Lung microvascular endothelial cell (primary cell): ENCODE data around the gene ITIH3. TPM values are rescaled to one million over a fixed set of nuclear protein-coding genes. Genes with fewer than 3 reads are reported as not detected.

Experiments used
- DNase-seq, 2 donors: peaks; one replicate each; pipeline versions ENCODE4 v3.0.0 to v3.0.0-alpha.2; 2010; ENCODE audit warnings: low read depth in 2 of 2
- total RNA-seq: library from RNA; depleted of rRNA; stranded (reverse); fragments of >200 nt; gene quantifications from 2 replicates; pipeline ENCODE4 v1.2.1, GENCODE V29; 2014

ITIH3 gene
- total RNA-seq, 1 donor from 2014 or later, result 0.60 TPM

DNA sequence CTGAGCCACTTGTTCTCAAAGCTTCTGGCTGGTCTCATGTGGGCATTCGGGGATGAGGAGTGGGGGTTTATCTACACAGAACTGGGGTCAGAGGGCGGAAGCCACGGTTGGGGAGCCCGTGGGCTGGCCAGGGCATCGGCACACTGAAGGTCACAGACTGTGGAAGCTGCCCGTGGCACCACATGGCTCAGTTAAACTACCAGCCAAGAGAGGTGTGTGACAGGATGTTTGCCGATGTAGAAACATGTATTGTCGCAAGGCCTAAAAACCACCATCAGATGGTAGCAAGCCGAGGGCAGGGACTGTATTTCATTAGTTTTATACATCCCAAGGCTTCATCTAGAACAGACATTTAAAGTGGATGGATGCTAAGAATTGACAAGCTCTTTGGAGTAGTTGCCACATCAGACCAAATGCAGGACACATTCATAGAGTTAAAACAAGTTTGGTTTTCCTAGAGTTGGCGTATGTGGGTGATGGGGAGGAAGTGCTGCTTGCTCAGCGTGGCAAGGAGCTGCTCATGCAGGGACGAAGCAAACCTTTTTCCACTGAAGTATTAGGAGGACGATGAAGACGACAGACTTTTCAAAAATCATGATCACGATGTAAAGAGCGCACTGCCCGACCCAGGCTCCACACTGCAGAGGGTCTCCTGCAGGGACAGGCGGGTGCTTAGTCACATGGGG lies 49.8 kb downstream of the ITIH3 start:
- DNase-seq, result no peak

DNA sequence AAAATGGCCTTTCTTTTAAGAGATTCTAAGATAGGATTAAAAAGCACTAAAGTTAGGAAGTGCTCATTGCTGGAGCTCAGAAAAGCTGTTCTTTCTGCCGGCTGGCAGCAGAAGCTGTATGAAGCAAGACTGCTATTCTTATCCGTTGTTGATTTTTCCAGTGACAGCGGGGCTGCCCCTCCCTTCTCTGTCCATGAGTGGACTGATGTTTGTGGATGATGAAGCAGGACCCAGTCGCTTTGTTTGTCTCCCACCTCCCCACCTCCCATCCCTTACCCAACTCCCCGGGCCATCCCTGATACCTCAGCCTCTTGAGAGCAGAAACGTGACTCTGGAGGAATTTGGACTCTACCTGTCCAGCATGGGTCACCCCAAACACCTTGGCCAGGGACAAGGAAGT lies 50.6 kb downstream of the ITIH3 start:
- peak in 1 of 2 donors; percentile 92 for DNase-seq

DNA sequence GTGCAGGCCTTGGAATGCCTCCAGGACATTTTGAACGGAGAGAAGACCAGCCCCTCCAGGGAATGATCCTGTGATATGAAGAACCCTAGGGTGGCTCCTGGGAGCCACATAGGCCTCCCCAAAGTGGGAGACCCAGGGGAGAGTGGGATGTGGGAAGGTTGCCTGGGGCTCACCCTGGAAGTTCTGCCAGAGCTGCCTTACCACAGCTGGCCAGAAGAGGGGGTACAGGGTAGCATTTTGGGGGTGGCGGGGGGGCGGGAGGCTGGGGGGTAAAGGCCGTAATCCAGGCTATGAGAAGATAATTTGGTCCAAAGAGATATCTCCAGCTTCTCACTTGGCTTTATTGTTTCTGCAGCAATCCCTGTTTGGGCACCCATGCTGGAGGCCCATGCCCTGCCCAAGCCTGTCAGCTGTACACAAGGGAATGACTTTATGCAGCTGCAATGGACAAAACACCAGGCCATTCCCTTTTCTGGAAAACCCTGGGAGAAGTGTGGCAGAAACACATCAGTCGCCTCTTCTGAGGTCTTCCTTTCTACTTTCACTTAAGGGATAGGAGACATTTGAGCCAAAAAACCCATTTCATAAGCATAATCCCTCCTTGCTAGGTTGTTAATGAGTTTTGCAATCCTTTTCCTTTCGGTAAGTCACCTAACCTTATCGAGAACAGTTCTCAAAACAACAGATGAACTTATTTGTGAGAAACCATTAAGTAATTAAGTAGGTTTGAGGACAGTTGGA lies 51.3 kb downstream of the ITIH3 start:
- DNase-seq, result peak in 1 of 2 donors; percentile 31

DNA sequence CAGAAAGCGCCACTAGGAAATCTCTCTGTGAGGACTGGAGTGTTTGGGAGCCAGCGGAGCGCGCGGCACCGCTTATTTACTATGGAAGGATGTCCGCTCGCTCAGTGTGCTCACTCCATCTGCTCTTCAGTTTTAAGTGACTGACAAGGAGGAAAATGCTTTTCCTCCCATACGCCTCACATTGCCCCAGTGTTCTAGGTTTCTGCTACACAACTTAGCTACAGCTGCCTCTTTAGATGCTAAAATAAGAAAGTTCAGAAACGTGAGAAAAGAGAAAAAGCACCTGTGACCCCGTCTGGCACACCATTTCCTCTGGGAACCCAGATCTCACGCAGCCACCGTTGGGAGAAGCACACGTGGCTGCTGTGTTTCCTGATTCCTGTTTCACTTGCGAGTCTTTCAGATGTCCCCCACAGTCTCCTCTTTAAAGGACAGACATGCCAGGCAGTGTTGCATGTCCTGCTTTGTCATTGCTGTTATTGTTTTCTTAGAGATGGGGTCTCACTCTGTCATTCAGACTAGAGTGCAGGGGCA lies 51.9 kb downstream of the ITIH3 start:
- DNase-seq, result peak in 1 of 2 donors; percentile 72

DNA sequence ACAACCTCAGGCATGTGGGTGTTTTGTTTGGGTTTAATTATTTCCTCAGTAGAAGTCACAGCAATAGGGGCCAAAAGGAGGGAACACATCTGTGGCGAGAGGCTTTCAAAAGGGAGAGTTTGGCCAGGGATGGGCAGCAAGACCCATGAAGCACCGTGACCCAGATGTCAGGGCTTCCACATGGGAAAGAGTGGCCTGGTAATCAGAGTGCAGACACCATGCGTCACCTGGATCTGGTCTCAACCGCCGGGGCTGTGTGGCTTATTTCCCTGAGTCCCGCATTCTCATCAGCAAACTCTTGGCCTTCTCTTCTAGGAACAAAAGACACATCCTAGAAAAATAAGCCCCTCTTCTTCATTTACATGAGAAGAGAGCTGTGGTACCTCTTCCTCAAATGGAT lies 52.6 kb downstream of the ITIH3 start:
- DNase-seq, result no peak

DNA sequence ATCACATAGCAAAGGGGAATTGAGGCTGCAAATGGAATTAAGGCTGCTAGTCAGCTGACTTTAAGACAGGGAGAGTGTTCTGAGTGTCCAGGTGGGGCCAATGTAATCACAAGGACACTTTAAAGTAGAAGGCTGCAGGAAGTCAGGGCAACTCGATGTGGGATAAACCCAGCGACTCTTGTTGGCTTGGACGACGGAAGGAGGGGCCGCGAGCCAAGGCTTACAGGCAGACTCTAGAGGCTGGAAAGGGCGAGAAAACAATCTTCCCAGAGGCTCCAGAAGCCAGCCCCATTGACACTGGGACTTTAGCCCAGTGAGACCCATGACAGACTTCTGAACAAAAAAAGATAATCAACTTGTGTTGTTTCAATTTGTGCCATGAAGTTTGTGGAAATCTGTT lies 53.1 kb downstream of the ITIH3 start:
- DNase-seq, result no peak

DNA sequence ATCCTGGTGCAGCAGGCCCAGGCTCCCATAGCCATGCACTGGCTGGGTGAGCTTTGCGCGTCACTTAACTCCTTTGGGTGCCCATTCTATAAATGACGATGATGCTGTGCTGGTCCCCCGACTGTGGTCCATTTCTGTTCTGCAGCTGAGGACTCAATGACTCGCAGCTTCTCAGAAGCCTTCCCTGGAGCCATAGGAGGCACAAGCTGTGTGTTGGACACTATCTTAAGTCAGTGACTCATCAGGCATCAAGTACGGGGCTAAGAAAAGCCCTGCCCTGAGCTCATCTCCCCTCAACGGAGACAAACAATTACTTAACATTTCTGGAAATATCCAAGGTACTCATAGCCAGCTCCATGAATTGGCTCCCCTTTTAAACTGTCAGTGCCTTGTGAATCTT lies 54.0 kb downstream of the ITIH3 start:
- DNase-seq, result peak in 1 of 2 donors; percentile 57

DNA sequence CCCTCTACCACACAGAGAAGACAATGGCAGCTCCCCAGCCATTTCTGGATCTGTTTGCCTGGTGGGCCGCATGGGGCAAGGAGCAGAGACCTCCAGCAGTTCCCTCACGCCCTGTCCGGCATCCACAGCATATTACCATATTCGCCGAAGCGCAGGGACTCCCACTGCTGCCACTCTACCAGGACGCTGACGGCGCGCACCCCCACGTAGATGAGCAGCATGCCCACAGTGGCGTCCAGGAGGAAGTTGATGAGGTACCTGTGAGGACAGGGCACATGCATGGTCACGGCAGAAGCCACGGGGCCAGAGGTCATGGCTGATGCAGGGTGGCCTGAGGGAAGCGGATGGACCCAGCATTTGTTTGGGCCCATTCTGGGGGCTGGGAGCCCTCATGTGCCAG lies 55.1 kb downstream of the ITIH3 start:
- DNase-seq, result no peak

DNA sequence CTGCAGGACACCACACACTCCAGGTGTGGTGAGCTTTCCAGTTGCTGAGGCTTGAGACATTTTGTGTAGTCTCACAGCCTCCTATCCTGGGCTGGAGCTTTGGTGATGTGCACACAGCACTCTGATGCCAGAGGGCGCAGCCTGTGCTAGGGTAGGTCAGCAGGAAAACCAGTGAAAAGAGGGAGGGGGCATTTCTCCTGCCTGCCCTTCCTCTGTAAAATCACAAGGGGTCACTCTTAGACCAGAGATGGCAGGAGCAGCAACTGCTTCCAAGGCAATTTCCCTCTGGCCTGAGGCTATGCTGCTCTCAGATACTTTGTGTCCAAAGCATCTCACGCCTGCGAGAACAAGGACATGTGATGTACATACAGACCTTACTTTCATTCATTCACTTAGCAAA lies 56.8 kb downstream of the ITIH3 start:
- peak; percentile 54 to 65 for DNase-seq

DNA sequence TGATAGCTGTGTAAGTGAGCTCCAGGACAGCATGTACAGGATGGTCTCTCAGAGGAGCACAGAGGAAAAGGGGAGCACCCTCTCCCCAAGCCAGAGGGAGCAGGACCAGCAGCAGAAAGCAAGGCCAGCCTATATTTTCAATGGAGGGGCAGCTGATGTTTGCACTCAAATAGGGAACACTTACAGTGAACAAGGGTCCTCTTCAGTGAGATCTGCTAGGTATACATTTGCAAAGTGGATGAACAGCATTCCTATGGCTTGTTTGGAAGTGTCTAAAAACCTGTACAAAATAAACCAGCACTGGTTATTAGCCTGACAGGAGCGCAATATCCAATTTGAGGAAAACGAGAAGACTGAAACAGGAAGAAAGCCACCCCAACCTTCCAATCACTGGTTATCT lies 57.8 kb downstream of the ITIH3 start:
- no peak for DNase-seq

DNA sequence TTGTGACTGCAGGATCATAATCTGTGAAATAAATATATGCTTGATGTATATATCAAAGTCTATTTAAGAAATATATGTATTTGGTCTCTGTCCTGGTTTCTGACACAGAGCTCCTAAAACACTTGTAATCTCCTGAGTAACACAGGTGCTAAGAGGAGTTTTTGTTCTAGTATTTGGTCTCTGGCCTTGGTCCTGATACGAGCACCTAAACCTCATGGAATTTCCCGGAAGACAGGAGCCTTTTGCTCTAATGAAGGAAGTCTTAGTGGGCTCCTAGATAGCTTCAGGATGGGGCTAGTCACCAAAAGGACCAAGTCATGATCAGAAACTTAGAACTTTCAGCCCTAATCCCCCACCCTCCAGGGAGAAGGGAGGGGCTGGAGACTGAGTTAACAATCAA lies 59.4 kb downstream of the ITIH3 start:
- no peak for DNase-seq

DNA sequence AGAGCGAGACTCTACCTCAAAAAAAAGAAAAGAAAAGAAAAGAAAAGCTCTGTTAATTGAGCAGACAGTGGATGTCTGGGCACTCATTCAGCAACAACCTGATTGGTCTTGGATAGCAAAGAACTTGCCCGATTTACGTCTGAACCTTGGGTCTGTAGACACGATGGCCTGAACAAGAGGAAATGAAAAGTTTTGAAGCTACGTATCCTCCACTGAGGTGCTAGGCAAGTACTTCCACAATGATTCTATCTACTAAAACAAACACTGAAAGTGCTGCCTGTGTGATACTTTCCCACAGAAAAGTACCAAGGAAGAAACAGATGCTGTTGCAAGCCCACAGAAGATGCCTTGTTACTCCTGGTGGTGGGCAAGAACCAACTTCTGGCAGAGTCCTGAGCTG lies 62.1 kb downstream of the ITIH3 start:
- DNase-seq, result no peak

DNA sequence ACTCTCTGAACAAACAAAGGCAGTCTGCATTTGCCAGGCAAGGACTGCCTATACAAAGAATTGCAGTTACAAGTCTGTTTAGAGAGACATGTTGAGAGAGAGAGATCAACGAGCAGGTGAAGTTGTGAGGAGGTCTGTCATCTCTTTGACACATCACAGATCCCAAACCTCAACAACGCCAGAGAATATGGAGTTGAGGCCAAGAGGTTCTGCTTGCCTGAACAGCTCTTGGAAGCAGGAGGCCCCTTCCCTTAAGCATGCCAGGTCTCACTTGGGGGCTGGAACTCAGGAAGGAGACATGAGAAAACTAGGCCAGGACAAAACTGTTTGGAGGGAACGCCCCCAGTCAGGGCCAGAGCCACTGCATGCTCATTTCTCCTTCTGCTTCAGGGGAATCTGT lies 62.5 kb downstream of the ITIH3 start:
- DNase-seq, result no peak

DNA sequence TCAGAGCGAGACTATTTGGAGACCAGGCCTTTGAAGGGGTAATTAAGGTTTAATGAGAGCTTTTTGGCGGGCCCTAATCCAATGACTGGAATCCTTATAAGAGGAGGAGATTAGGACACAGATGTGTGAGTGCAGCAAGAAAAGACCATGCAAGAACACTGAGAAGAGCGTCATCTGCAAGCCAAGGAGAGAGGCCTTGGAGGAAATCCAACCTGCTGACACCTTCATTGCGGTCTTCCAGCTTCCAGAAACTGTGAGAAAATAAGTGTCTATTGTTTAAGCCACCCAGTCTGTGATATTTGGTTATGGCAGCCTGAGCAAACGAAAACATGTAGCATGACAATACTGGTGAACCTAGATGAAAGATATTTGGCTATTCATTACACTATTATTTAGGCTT lies 63.3 kb downstream of the ITIH3 start:
- DNase-seq, result no peak

Other genes starting within 250 kb of the ITIH3 start
- 42.7 and 53.2 TPM in 2 replicates for gene PBRM1, start 108.9 kb upstream of the ITIH3 start, total RNA-seq
- 47.5 and 63.1 TPM in 2 replicates for gene GNL3, start 108.8 kb upstream of the ITIH3 start, total RNA-seq
- 41.0 and 47.2 TPM in 2 replicates for gene GLT8D1, start 89.0 kb upstream of the ITIH3 start, total RNA-seq
- gene SPCS1, start 88.7 kb upstream of the ITIH3 start, total RNA-seq, result 30.2 and 38.4 TPM in 2 replicates
- gene NEK4, start 23.9 kb upstream of the ITIH3 start, total RNA-seq, result 7.0 and 12.3 TPM in 2 replicates
- not detected in 2 replicates for gene ITIH1, start 17.2 kb upstream of the ITIH3 start, total RNA-seq
- gene ITIH4, start 35.9 kb downstream of the ITIH3 start, total RNA-seq, result 0.22 and 0.40 TPM in 2 replicates
- 0.20 TPM in 1 of 2 replicates, not detected in the other for gene MUSTN1, start 40.2 kb downstream of the ITIH3 start, total RNA-seq
- gene STIMATE, start 102.8 kb downstream of the ITIH3 start, total RNA-seq, result 7.0 and 9.7 TPM in 2 replicates